ENCODE measurements around the gene COL19A1.

The COL19A1 gene

GRCh38 chr6:70059039-70059719 lies 192.8 kb downstream of the COL19A1 start:
- DNase-seq (ENCODE audit: low read depth, low spot score): no peak

- DNase-seq (ENCODE audit: low read depth, low spot score): no peak
Observed at GRCh38 chr6:70060680-70061079, 194.3 kb downstream of the COL19A1 start.

- no peak for DNase-seq (ENCODE audit: low read depth, low spot score)
Observed at GRCh38 chr6:70061546-70061945, 195.2 kb downstream of the COL19A1 start.

DNA sequence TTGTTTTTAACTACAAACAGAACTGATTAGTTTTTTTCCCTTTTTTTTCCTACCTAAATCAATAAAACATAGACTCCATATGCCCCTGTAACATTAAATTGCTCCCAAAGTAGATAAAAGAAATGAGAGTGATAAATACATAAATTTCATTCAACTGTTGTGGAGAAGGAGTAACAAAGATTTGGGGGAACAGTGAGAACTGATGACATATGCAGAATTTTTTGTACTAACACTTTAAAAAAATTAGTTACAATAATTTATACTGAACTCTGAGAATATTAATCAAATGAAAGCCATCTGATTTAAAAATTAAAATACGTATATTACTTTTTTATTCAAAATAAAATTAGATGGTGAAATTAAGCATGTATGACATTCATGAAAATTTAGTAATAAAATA lies 195.7 kb downstream of the COL19A1 start:
- no peak for DNase-seq (ENCODE audit: low read depth, low spot score)

- no peak for DNase-seq (ENCODE audit: low read depth, low spot score)
Observed at GRCh38 chr6:70072540-70073179, 206.3 kb downstream of the COL19A1 start.

- no peak for DNase-seq (ENCODE audit: low read depth, low spot score)
Observed at GRCh38 chr6:70073637-70074036, 207.3 kb downstream of the COL19A1 start.

GRCh38 chr6:70079241-70079640 lies 212.9 kb downstream of the COL19A1 start:
- DNase-seq (ENCODE audit: low read depth, low spot score): no peak

DNA sequence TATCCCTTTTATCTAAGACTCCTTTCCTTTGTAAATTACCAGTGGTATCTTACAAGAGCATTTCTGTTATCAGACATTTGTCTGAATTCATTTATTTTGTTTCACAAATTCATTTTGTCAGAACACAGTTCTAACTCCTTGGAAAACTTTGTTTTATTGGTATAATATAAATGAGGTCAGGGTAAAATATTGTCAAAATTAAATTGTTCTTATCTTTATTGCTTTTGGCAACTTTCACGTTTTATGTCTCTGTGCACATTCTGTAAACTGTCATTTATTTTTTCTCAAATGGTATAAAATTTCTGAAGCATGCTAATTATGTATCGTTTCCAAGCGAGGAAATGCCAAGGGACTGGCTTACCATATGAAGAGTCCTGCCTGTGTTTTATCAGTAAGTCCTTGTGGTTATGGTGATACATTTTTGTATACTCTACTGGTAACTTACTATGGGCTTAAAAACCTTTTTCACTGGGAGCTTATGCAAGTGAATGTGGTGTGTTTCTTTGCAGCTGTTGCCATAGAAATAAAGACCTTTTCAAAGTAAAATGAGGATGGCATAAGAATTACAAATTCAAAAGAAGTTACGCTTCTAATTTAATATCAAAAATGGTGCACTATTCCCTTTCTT lies 214.2 kb downstream of the COL19A1 start:
- DNase-seq (ENCODE audit: low read depth, low spot score): no peak

GRCh38 chr6:70082830-70083229 lies 216.5 kb downstream of the COL19A1 start:
- DNase-seq (ENCODE audit: low read depth, low spot score): no peak

DNA sequence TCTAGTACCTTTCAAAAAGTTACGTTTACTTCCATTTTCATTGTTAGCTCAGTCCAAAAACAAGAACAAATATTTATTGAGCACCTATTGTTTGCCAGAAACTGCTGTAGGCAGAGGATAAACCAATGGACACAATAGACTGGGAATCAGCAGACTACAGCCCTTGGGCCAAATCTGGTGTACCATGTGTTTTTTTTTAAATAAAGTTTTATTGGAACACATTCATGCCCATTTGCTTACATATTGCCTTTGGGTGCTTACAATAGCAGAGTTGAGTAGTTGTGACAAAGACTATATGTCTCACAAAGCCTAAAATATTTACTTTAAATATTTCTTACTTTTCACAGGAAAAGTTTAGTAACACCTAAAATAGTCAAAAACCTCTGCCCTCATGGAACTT lies 220.4 kb downstream of the COL19A1 start:
- DNase-seq (ENCODE audit: low read depth, low spot score): no peak

DNA sequence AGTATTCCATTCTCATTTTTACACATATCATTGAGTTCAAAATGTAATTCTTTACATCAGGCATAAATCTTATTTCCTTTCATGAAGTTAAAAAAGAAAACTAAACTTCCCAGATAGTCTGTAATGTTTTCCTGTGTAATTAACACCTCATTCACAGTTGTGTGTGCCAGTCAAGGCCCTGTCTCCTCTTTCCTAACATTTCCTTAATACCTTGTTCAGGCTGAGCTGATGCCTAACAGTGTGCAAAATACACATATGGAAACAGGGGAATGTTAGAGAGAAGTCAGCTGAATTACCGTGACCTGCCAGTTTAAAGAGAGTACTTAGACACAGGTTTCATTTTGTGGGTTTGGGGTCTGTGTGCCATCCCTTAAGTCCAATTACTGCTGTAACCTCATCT lies 227.8 kb downstream of the COL19A1 start:
- DNase-seq (ENCODE audit: low read depth, low spot score): no peak

DNA sequence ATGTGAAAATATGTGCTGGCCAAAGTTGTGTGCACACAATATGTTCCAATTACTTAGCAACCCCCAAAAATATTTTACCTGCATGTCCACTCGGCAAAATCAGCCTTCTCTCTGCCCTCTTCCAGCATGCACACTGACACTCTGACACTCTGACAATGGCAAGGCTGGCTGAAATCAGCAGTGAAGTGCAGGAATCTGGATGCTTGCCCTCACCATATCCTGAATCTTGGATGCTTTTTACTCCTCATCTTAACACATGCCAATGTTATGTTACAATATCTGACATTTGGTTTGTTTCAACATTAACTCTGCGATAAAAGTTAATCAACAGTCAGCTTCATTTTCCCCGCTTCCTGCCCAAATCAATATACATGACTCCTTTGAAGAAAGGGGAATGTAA lies 233.4 kb downstream of the COL19A1 start:
- DNase-seq (ENCODE audit: low read depth, low spot score): no peak

GRCh38 chr6:70103798-70104197 lies 237.4 kb downstream of the COL19A1 start:
- no peak for DNase-seq (ENCODE audit: low read depth, low spot score)

- no peak for DNase-seq (ENCODE audit: low read depth, low spot score)
Observed at GRCh38 chr6:70107852-70108629, 241.7 kb downstream of the COL19A1 start.

DNA sequence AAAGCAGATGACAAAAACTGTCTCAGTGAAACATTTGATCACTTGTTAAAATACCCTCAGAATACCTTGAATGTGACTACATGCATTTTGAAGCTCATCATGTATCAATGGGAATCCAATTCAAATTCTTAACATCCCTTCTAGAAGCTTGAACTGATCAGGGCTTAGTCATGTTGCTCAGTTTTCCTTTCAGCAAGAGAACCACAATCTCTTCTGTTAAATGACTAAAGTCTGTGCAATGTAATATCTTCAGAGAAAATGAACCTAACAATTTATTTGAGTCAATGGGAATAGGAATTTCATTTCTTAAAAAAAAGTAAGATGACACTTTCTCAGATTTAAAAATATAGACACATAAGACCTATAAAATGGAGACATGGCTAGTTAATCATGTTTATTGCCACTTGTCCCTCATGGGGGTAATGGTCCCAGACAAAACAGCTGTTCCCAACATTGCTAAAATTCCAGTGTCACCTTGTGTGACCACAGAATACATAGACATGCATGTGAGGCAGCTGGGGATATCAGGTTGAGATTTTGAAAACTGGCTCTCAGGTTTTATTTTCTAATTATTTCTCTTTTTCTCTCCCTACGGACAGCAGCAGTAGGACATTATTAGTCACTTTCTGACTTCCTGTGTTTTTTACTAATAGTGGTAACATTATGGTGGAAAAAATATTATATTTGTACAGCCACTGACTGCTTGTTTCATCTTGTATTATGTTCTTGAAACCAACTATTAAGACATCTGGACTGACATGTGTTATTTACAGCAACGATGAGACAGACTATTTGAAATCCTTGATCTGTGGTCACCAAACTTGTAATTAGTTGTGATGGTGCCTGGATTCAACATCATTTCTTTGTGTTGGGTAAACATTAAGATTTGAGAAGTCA lies 244.0 kb downstream of the COL19A1 start:
- DNase-seq (ENCODE audit: low read depth, low spot score): no peak

- DNase-seq (ENCODE audit: low read depth, low spot score): no peak
Observed at GRCh38 chr6:70111737-70112136, 245.4 kb downstream of the COL19A1 start.

DNA sequence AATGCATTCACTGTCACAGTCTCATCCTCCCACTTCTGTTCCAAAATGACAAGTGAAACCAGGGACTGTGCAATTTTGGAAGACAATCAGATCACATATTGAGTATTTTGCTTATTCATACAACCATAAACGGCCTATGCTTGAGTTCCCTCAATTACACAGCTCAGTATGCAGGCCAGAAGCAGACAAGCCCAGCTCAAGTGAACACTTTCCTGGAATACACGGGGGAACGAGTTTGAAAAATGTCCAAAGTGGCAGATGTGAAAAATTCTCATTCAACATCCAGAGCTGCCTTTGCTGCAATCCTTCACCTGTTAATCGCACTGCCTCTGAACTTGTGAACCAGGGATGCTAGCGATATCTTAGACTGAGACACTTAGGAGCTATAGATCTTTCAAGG lies 246.4 kb downstream of the COL19A1 start:
- no peak for DNase-seq (ENCODE audit: low read depth, low spot score)

DNA sequence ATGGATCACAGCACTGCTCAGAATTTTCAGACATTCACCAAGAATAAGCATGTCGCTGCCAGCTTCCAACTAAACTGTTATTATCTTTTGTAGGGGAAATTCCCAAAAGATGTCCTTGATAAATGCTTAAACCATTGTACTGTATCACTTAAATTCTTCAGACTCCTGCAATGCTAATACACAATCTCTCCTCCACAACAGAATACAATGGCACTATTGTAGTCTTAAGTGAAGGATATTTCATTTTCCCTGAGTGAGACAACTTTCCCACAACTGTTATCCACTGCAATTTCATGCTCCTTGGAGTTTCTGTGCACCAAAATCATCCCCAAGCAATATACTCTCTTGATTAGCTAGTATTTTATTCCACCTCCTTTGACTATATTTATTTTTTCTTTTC lies 246.8 kb downstream of the COL19A1 start:
- no peak for DNase-seq (ENCODE audit: low read depth, low spot score)

- DNase-seq (ENCODE audit: low read depth, low spot score): no peak
Observed at GRCh38 chr6:70118670-70119069, 252.3 kb downstream of the COL19A1 start.

DNA sequence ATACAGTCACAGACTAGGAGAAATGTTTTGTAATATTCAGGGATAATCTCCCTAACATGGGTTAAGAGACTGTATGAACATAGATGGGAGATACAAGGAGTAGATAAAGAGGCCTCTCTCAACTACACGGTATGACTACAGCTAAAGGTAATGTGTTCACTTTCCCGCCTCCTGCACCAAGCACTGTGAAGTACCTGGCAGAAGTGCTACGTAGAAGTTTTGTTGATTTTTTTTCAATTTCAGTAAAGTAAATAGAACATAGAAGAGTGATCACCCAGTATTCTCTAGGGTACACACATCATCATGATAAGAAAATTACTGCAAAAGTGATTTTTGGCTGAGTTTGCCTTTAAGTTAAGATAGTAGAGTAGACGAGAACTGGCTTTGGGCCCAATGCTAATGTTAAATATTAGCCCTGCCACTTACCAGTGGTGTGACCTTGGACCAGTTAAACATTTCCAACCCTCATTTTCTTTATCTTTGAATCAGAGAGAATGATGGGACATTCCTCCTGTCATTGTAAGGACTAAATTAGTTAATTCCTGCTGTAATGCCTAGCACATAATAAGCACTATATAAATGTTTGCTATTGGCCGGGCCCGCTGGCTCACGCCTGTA lies 253.0 kb downstream of the COL19A1 start:
- DNase-seq (ENCODE audit: low read depth, low spot score): no peak

DNA sequence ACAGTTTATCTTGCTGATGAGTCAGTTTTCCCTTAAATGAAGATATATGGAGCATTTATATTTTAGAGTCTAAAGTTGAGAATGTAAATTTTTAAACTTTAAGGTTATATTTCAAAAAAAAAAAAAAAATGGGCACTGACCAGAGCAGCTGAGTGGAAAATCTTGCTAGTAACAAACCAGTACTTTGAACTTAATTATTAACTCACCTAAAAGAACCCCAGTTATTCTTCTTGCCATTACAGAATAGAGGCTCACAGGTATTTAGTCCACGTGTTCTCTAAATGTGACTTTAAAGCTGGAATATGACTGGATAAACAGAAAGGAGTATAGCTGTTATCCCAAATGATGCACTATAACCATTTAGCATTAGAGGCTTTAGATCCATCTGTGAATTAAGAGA lies 258.1 kb downstream of the COL19A1 start:
- DNase-seq (ENCODE audit: low read depth, low spot score): no peak

All from activated CD4-positive, CD25-positive, alpha-beta regulatory T cell treated with anti-CD3 and anti-CD28 coated beads, Interleukin-2, amount 50 U/mL, for 16 hours (primary cell).